K562 (cell line): ENCODE data around the gene DTWD2. TPM values are rescaled to one million over a fixed set of nuclear protein-coding genes. Genes with fewer than 3 reads are reported as not detected.

Experiments
- ARID1B ChIP-seq: fragments of 450-650 bp; IDR thresholded peaks from 2 replicates; pipeline ENCODE4 v1.6.1; 2016; ENCODE audit warnings: antibody characterized with exemption, mild to moderate bottlenecking, inconsistent platforms
- ATF3 ChIP-seq, 2 experiments: fragments of 450-650 bp in 1 of 2; sonication (generic) in 1 of 2; formaldehyde crosslinking in 1 of 2; IDR thresholded peaks in 1 of 2; conservative IDR thresholded peaks in 1 of 2; 2 replicates each; pipeline versions ENCODE4 v1.6.1 to v1.8.1; 2016 to 2023; ENCODE audit warnings: mild to moderate bottlenecking in 2 of 2, moderate library complexity in 2 of 2, inconsistent platforms in 1 of 2, missing genetic modification reagents in 1 of 2
- ATF4 ChIP-seq: fragments of 450-650 bp; formaldehyde crosslinking; IDR thresholded peaks from 2 replicates; pipeline ENCODE4 v1.4.0; 2022; ENCODE audit warnings: mild to moderate bottlenecking, moderate library complexity
- CREB3 ChIP-seq: fragments of 450-650 bp; conservative IDR thresholded peaks from 2 replicates; pipeline ENCODE4 v1.6.1; 2016; ENCODE audit warnings: missing genetic modification characterization, low read depth, mild to moderate bottlenecking, missing compliant biosample characterization, moderate library complexity
- CSDE1 ChIP-seq, 2 experiments: fragments of 450-650 bp; IDR thresholded peaks; 2 replicates each; pipeline ENCODE4 v1.6.1; 2016; ENCODE audit warnings: mild to moderate bottlenecking in 1 of 2
- ELF2 ChIP-seq: fragments of 250-450 bp; sonication (Bioruptor Pico); IDR thresholded peaks from 2 replicates; pipeline ENCODE4 v1.5.0; 2021; ENCODE audit warnings: mild to moderate bottlenecking
- EP300 ChIP-seq: IDR thresholded peaks from 2 replicates; pipeline ENCODE4 v1.6.1; 2012; ENCODE audit warnings: low read length, improper control_type of control experiment
- ESRRA ChIP-seq: fragments of 450-650 bp; IDR thresholded peaks from 2 replicates; pipeline ENCODE4 v1.6.1; 2014; ENCODE audit warnings: low read depth, mild to moderate bottlenecking, moderate library complexity, borderline replicate concordance
- ETV1 ChIP-seq: fragments of 450-650 bp; conservative IDR thresholded peaks from 2 replicates; pipeline ENCODE4 v1.6.1; 2016; ENCODE audit warnings: missing genetic modification characterization, control low read depth, low read depth, missing compliant biosample characterization
- FOXJ2 ChIP-seq: fragments of 200-800 bp; sonication (Bioruptor generic); IDR thresholded peaks from 2 replicates; pipeline ENCODE4 v1.6.1; 2016; ENCODE audit warnings: missing genetic modification characterization, missing compliant biosample characterization
- KLF6 ChIP-seq: fragments of 250-450 bp; sonication (Bioruptor Pico); IDR thresholded peaks from 2 replicates; pipeline ENCODE4 v1.4.0; 2020; ENCODE audit warnings: mild to moderate bottlenecking, moderate library complexity, borderline replicate concordance
- RCOR1 ChIP-seq, 2 experiments: IDR thresholded peaks; 2 replicates each; pipeline ENCODE4 v1.6.1; 2012; ENCODE audit warnings: low read depth in 2 of 2, low read length in 2 of 2, borderline replicate concordance in 1 of 2, improper control_type of control experiment in 1 of 2
- TRIM24 ChIP-seq, 2 experiments: fragments of 450-650 bp; IDR thresholded peaks; 2 replicates each; pipeline ENCODE4 v1.6.1; 2016
- ZBTB43 ChIP-seq: sonication (generic); formaldehyde crosslinking; IDR thresholded peaks from 2 replicates; pipeline ENCODE4 v1.8.0; 2023; ENCODE audit warnings: mild to moderate bottlenecking, missing genetic modification reagents
- ZFPM2 ChIP-seq: fragments of 250-450 bp; sonication (Bioruptor Pico); IDR thresholded peaks from 2 replicates; pipeline ENCODE4 v1.5.1; 2022; ENCODE audit warnings: mild to moderate bottlenecking
- ZMIZ1 ChIP-seq, 2 experiments: fragments of 150-350 bp in 1 of 2; IDR thresholded peaks; 2 replicates each; pipeline ENCODE4 v1.6.1; 2012 to 2016; ENCODE audit warnings: low read depth in 2 of 2, low read length in 2 of 2, mild to moderate bottlenecking in 1 of 2, moderate library complexity in 1 of 2
- ZNF766 ChIP-seq: fragments of 200-800 bp; sonication (Bioruptor generic); conservative IDR thresholded peaks from 2 replicates; pipeline ENCODE4 v1.6.1; 2016; ENCODE audit warnings: missing genetic modification characterization, missing compliant biosample characterization
- ZSCAN32 ChIP-seq: fragments of 450-650 bp; formaldehyde crosslinking; IDR thresholded peaks from 2 replicates; pipeline ENCODE4 v1.4.0; 2020; ENCODE audit warnings: mild to moderate bottlenecking, moderate library complexity
- polyA plus RNA-seq, 8 experiments: library from polyadenylated mRNA; depleted of rRNA in 4 of 8; stranded (reverse) in 5 of 8; unstranded in 3 of 8; fragments of >200 nt; fragmentation: Nextera tagmentation in 2 of 8; fragmentation: Illumina TruSeq in 1 of 8; extraction: Ambion mirVana in 2 of 8; extraction: Trizol in 1 of 8; gene quantifications; 2 replicates each; pipeline versions ENCODE4 v1.2.1 to v1.2.3, GENCODE V29; 2011 to 2014; ENCODE audit warnings: inconsistent platforms in 1 of 8, missing spikeins in 1 of 8
- total RNA-seq, 7 experiments: library from RNA; depleted of rRNA in 6 of 7; stranded (reverse); fragments of >200 nt in 6 of 7; fragmentation: Illumina TruSeq in 2 of 7; extraction: Trizol in 2 of 7; gene quantifications; 2 replicates each; pipeline versions ENCODE4 v1.2.1 to v1.2.3, GENCODE V29; 2011 to 2021; ENCODE audit warnings: low replicate concordance in 1 of 7

Gene DTWD2
- total and polyA plus RNA-seq, 9 of the 15 experiments (the other 6 are each of a cell fraction or from before 2014, with no cell fraction given): 0.99 to 10.8 (median 4.1) TPM

GRCh38 chr5:118946138-118946800 is 42.1 kb downstream of the DTWD2 start (continued):
- TF ChIP-seq CREB3 (no peak), ELF2 (0 out of 2 replicates have a peak, but pooled peaks have one; percentile 41), ZFPM2 (CRISPR knock-in tag) (no peak), RCOR1 (IDR thresholded peaks at IDR 0.05; ENCODE audit: borderline replicate concordance in 1 of 2, low read depth in 2 of 2, low read length in 2 of 2) (0 out of 4 replicates have a peak, but pooled peaks of 1 of the 2 experiments have one; percentile 41), ZBTB43 (no peak), CSDE1 (IDR thresholded peaks at IDR 0.05) (no peak), ZMIZ1 (IDR thresholded peaks at IDR 0.05; ENCODE audit: low read depth in 2 of 2, low read length in 2 of 2) (no peak), KLF6 (no peak), ZNF766 (CRISPR knock-in tag) (peak; percentile 30; the same call in 1 of the 2 replicates), ATF4 (CRISPR knock-in tag) (peak; percentile 96), ETV1 (tag) (peak; percentile 31; the same call in 1 of the 2 replicates), ATF3 (IDR thresholded peaks at IDR 0.05) (peak; percentile 78; the same call in 1 of the 2 replicates), ATF3 (CRISPR knock-in tag; conservative IDR thresholded peaks at IDR 0.05) (no peak), ARID1B (peak; percentile 40; the same call in 1 of the 2 replicates), FOXJ2 (peak; percentile 79), ESRRA (peak; percentile 63; the same call in 1 of the 2 replicates), TRIM24 (IDR thresholded peaks at IDR 0.05) (peak; percentile 52 to 89; a peak in 2 of 4 replicates), ZSCAN32 (CRISPR knock-in tag) (peak; percentile 66), EP300 (peak; percentile 81; the same call in 1 of the 2 replicates)
